ENCODE measurements around the gene TEX26. TPM values are rescaled to one million over a fixed set of nuclear protein-coding genes. Genes with fewer than 3 reads are reported as not detected.
A peak's percentile ranks its signal among the peaks of the same experiment; 100 is the strongest.

TEX26 gene
- polyA plus RNA-seq, 3 donors, result not detected

GRCh38 chr13:31011901-31012654 is 79.6 kb downstream of the TEX26 start:
- H4K20me1 ChIP-seq (ENCODE audit: insufficient read depth, low read length), result no peaks in the 10 kb centered on the region
- no peak overlapping the region for H3K9ac ChIP-seq (ENCODE audit: insufficient read depth, low read length, poor library complexity, severe bottlenecking)
- Mint-ChIP-seq H3K27me3 (ENCODE audit: low read depth in 3 of 3) (peaks cover 8 to 26% (median 21%) of the 10 kb centered on the region in 3 donors), H3K36me3 (no peaks in the 10 kb centered on the region), H3K4me3 (peak overlapping the region in 1 of 2 donors; percentile 20), H3K27ac (peak overlapping the region in 1 of 7 donors; percentile 66), H3K4me1 (peaks cover 14% of the 10 kb centered on the region), H3K9me3 (no peaks in the 10 kb centered on the region)
- WGBS (ENCODE audit: insufficient coverage), result 72% methylated on average over 3 of the region's 7 CpGs
- no peaks in the 10 kb centered on the region for H3K9me3 ChIP-seq (replicated peaks in 1 of 2; ENCODE audit: control insufficient read depth in 1 of 2, insufficient read depth in 1 of 2, low read length in 2 of 2)
- no peaks in the 10 kb centered on the region for H3K36me3 ChIP-seq (replicated peaks in 1 of 2; ENCODE audit: control insufficient read depth in 1 of 2, insufficient read depth in 2 of 2, low read length in 2 of 2)
- no peak overlapping the region for H3K27ac ChIP-seq (ENCODE audit: low read depth in 1 of 2, low read length in 2 of 2)
- no peak overlapping the region for H3K4me3 ChIP-seq (replicated peaks in 1 of 3; ENCODE audit: low read depth in 2 of 3, low read length in 3 of 3)
- no peaks in the 10 kb centered on the region for H3K79me2 ChIP-seq (ENCODE audit: insufficient read depth, low read length)
- TF ChIP-seq, protein P1, sequence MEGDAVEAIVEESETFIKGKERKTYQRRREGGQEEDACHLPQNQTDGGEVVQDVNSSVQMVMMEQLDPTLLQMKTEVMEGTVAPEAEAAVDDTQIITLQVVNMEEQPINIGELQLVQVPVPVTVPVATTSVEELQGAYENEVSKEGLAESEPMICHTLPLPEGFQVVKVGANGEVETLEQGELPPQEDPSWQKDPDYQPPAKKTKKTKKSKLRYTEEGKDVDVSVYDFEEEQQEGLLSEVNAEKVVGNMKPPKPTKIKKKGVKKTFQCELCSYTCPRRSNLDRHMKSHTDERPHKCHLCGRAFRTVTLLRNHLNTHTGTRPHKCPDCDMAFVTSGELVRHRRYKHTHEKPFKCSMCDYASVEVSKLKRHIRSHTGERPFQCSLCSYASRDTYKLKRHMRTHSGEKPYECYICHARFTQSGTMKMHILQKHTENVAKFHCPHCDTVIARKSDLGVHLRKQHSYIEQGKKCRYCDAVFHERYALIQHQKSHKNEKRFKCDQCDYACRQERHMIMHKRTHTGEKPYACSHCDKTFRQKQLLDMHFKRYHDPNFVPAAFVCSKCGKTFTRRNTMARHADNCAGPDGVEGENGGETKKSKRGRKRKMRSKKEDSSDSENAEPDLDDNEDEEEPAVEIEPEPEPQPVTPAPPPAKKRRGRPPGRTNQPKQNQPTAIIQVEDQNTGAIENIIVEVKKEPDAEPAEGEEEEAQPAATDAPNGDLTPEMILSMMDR (IDR thresholded peaks at IDR 0.05), result no peak
- intact Hi-C loops (cut with micrococcal nuclease), result no loop called here
- H2AFZ ChIP-seq (ENCODE audit: insufficient read depth, low read depth, low read length, poor library complexity, severe bottlenecking), result no peak overlapping the region
- no peaks in the 10 kb centered on the region for H3K4me1 ChIP-seq (ENCODE audit: control insufficient read depth in 1 of 2, insufficient read depth in 2 of 2, low read length in 2 of 2)
- no peak for DNase-seq
- peaks cover 8 to 12% of the 10 kb centered on the region in 2 donors for H3K27me3 ChIP-seq (ENCODE audit: control insufficient read depth in 2 of 2, insufficient read depth in 2 of 2, low read length in 2 of 2)
- no peak overlapping the region for H3K4me2 ChIP-seq (replicated peaks; ENCODE audit: extremely low read depth, low read length, poor library complexity, severe bottlenecking)

DNA sequence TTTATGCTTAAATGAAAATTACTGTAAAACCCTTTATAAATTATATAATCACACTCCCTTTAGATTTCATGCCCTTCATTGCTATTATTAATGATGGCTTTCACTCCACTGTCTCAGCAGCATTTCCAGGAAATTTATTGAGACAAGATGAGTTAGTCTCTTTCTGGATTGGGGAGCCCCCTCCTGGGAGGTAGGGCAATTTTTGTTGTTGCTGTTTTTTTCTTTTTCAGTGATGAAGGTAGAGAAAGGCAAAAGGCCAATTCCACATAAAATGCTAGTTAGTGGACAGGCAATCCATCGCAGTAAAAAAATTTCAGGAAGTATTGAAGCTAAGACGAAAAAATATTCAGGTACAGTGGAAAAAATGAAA is 80.2 kb downstream of the TEX26 start:
- Histone ChIP-seq H3K4me3 (replicated peaks in 1 of 3; ENCODE audit: low read depth in 2 of 3, low read length in 3 of 3) (no peak overlapping the region), H2AFZ (ENCODE audit: insufficient read depth, low read depth, low read length, poor library complexity, severe bottlenecking) (no peak overlapping the region), H3K27ac (ENCODE audit: low read depth in 1 of 2, low read length in 2 of 2) (no peak overlapping the region), H3K4me2 (replicated peaks; ENCODE audit: extremely low read depth, low read length, poor library complexity, severe bottlenecking) (no peak overlapping the region), H3K4me1 (ENCODE audit: control insufficient read depth in 1 of 2, insufficient read depth in 2 of 2, low read length in 2 of 2) (no peaks in the 10 kb centered on the region), H4K20me1 (ENCODE audit: insufficient read depth, low read length) (no peaks in the 10 kb centered on the region), H3K27me3 (ENCODE audit: control insufficient read depth in 2 of 2, insufficient read depth in 2 of 2, low read length in 2 of 2) (peaks cover 6 to 12% of the 10 kb centered on the region in 2 donors), H3K9ac (ENCODE audit: insufficient read depth, low read length, poor library complexity, severe bottlenecking) (no peak overlapping the region), H3K9me3 (replicated peaks in 1 of 2; ENCODE audit: control insufficient read depth in 1 of 2, insufficient read depth in 1 of 2, low read length in 2 of 2) (no peaks in the 10 kb centered on the region), H3K36me3 (replicated peaks in 1 of 2; ENCODE audit: control insufficient read depth in 1 of 2, insufficient read depth in 2 of 2, low read length in 2 of 2) (no peaks in the 10 kb centered on the region), H3K79me2 (ENCODE audit: insufficient read depth, low read length) (no peaks in the 10 kb centered on the region)
- Mint-ChIP-seq H3K9me3 (no peaks in the 10 kb centered on the region), H3K4me3 (no peak overlapping the region), H3K27me3 (ENCODE audit: low read depth in 3 of 3) (peaks cover 8 to 22% (median 21%) of the 10 kb centered on the region in 3 donors), H3K4me1 (peaks cover 8% of the 10 kb centered on the region), H3K27ac (no peak overlapping the region), H3K36me3 (no peaks in the 10 kb centered on the region)
- DNase-seq, result no peak
- intact Hi-C loops (cut with micrococcal nuclease), result no loop called here
- TF ChIP-seq, protein P1 (IDR thresholded peaks at IDR 0.05), result no peak
- no CpG with 5 or more reads among the region's 2 CpGs for WGBS (ENCODE audit: insufficient coverage)

Data from CD14-positive monocyte (primary cell).